Aorta (tissue), 5 donors: ENCODE results near the gene LCN6. TPM values are rescaled to one million over a fixed set of nuclear protein-coding genes. Genes with fewer than 3 reads are reported as not detected.

ENCODE experiments used
- ATAC-seq: fragments of 200-7000 bp; cut with Tn5 transposase; one replicate; pipeline ENCODE4 v1.9.1; 2022; ENCODE audit warnings: moderate library complexity; ENCODE audit not compliant: low FRiP score
- DNase-seq, 2 donors: peaks; one replicate each; pipeline ENCODE4 v3.0.0-alpha.2; 2020
- H3K27ac ChIP-seq, 2 donors: one replicate each; pipeline ENCODE4 v1.5.1; 2013; ENCODE audit warnings: low read length in 2 of 2, mild to moderate bottlenecking in 2 of 2, moderate library complexity in 2 of 2, control low read depth in 1 of 2, inconsistent platforms in 1 of 2, low read depth in 1 of 2
- H3K27me3 ChIP-seq, 2 donors: one replicate each; pipeline ENCODE4 v1.6.1; 2013; ENCODE audit warnings: control low read depth in 1 of 2, low read length in 1 of 2, mild to moderate bottlenecking in 1 of 2, moderate library complexity in 1 of 2; ENCODE audit not compliant: insufficient read depth in 2 of 2, control insufficient read depth in 1 of 2
- H3K36me3 ChIP-seq, 2 donors: one replicate each; pipeline ENCODE4 v1.6.1; 2013; ENCODE audit warnings: control low read depth in 1 of 2, low read length in 1 of 2, mild to moderate bottlenecking in 1 of 2; ENCODE audit not compliant: insufficient read depth in 2 of 2, control insufficient read depth in 1 of 2
- H3K4me1 ChIP-seq, 2 donors: one replicate each; pipeline ENCODE4 v1.6.1; 2013; ENCODE audit warnings: low read length in 2 of 2, control low read depth in 1 of 2, mild to moderate bottlenecking in 1 of 2, moderate library complexity in 1 of 2; ENCODE audit not compliant: insufficient read depth in 2 of 2, control insufficient read depth in 1 of 2
- H3K4me3 ChIP-seq, 2 donors: one replicate each; pipeline ENCODE4 v1.5.1; 2013; ENCODE audit warnings: low read length in 2 of 2, control low read depth in 1 of 2, mild to moderate bottlenecking in 1 of 2
- H3K9me3 ChIP-seq: one replicate; pipeline ENCODE4 v1.6.1; 2013; ENCODE audit warnings: mild to moderate bottlenecking, low read length; ENCODE audit not compliant: control insufficient read depth
- WGBS, 2 donors: extraction: QIAGEN DNeasy Blood & Tissue Kit; methylation state at CpG; one replicate each; pipeline ENCODE4 v1.1.7; 2013; 5-methylcytosine and 5-hydroxymethylcytosine counted together
- intact Hi-C, 2 donors: fragments of 100-400 bp; cut with DNase I; formaldehyde crosslinking; loops; one replicate each; pipeline versions ENCODE4 v1.14.2 to v1.15.0; 2022
- polyA plus RNA-seq, 2 donors: library from polyadenylated mRNA; stranded (reverse); fragments of 200-250 nt; gene quantifications; one replicate each; pipeline ENCODE4 v1.2.3, GENCODE V29; 2013
- total RNA-seq, 2 donors: library from RNA; stranded (reverse); fragmentation: NEBNext Ultra II Directional; extraction: Animal tissue kit (Norgen Biotek cat#: 25700); gene quantifications; one replicate each; pipeline ENCODE4 v1.2.1, GENCODE V29; 2021
- donor health status: healthy with polysubstance abuse.
- donor health status: Bipolar disorder and iron deficiency.
- donor health status: DM: no; HTN: no; CAD: no.
- donor health status: DM: no; HTN: no; CAD: no.
- donor health status: DM: yes; HTN: yes; CAD: no.

Gene LCN6
- total and polyA plus RNA-seq, 4 donors: 2.5 to 24.2 (median 17.4) TPM; not detected in 1

DNA sequence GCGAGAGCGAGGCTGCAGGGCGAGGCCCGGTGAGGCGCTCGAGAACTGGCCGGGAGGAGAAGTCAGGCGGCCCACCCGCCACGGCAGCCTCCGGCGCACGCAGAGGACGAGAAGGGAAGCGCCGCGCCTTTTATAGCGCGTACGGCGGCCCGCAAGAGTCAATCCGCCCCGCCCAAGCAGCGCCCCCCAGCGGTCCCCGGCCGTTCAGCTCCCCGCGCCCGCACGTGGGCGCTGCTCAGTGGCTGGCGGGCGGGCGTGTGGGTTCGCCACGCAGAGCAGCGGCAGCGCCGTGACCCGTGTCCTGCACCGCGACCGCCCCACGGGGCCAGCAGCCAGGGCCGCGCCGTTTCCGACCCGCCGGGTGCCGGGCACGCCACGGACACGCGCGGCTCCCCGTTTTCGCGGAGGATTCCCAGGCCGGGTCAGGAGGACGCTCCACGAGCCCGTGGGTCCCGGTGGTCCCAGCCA is 20.2 kb downstream of the LCN6 start:
- no peaks in the 10 kb centered on the region for H3K36me3 ChIP-seq
- no peaks in the 10 kb centered on the region for H3K4me1 ChIP-seq
- 0% methylated on average over 31 to 66 of the region's 66 CpGs for WGBS, 2 donors
- H3K27ac ChIP-seq: no peak overlapping the region
- peaks cover 0 to 1% of the 10 kb centered on the region in 2 donors for H3K27me3 ChIP-seq
- no peaks in the 10 kb centered on the region for H3K9me3 ChIP-seq
- intact Hi-C loops: no loop called here
- ATAC-seq (peak; percentile 93), DNase-seq (peak; percentile 94 to 97)
- peak overlapping the region; percentile 52 to 61 for H3K4me3 ChIP-seq

DNA sequence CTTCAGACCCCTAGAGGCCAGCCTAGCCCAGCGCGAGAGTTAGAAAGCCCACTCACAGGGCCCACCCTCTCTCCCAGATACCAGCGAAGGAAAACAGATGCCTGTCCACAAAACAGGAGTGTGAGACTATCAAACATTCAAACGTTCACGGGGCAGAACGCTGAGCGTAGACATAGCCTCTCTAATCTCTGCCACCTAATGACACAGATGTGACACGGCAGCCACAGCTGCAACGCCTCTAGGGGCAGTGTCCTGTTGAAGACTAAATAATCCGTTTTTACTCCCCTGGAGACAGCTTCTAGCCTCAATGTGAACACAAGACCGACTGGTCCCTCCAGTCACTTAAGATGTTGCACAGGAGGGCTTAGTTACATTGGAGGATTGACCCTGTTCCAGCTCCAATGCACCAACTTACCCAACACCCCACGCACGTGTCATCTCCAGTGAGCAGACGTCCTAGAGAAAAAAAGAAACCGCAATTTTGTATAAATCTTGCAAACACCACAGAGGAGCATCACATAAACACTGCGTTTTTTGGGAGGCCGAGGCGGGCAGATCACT is 21.6 kb downstream of the LCN6 start:
- intact Hi-C loops: no loop called here
- Histone ChIP-seq H3K4me3 (no peak overlapping the region), H3K27me3 (peaks cover 0 to 1% of the 10 kb centered on the region in 2 donors), H3K4me1 (no peaks in the 10 kb centered on the region), H3K27ac (no peak overlapping the region), H3K9me3 (no peaks in the 10 kb centered on the region), H3K36me3 (peaks cover 0 to 3% of the 10 kb centered on the region in 2 donors)
- ATAC-seq: no peak
- no peak for DNase-seq
- WGBS, 2 donors: 36 to 42% methylated on average over 18 of the region's 18 CpGs

DNA sequence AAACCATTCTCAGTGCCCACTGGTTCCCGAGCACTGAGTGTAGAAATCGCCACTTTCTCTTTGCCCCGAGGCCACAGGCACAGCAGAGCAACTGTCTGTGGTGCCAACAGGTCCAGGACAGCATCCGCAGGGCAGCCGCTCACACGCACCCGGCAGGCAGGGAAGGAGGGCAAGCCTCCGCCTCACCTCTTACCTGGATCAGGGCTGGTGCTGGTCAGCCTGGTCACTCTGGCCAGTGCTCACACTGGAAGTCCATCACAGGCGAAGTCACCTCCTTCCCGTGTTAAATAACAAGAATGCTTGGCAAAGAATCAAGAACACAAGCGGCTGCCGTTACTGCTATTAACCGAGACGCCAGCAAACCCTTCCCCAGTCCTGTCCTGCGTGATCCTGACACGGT is 22.2 kb downstream of the LCN6 start:
- DNase-seq: no peak
- intact Hi-C loops: no loop called here
- WGBS, 2 donors: 63 to 85% methylated on average over 16 of the region's 16 CpGs

DNA sequence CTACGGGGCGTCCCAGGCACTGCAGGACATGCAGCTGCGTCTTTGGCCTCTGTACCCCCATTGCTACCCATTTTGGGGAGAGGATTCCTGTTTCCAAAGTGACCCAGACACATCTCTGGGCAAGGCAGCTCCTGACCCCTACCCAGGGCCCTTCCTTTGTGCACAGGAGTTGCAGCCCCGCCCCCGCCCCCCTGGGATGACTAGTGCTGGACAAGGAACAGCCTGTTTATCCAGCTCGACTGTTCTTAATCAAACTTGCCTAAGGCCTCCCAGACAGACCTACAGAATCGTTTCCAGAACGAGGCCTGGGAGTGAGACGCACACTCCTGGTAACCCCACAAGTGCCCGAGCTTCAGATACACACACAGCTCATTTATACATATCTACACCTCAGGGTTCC is 22.7 kb downstream of the LCN6 start:
- H3K4me1 ChIP-seq: no peaks in the 10 kb centered on the region
- WGBS, 2 donors: 71 to 83% methylated on average over 10 of the region's 10 CpGs
- H3K27ac ChIP-seq: no peak overlapping the region
- H3K36me3 ChIP-seq: peaks cover 0 to 3% of the 10 kb centered on the region in 2 donors
- H3K27me3 ChIP-seq: peaks cover 0 to 1% of the 10 kb centered on the region in 2 donors
- H3K4me3 ChIP-seq: no peak overlapping the region
- H3K9me3 ChIP-seq: no peaks in the 10 kb centered on the region
- intact Hi-C loops: no loop called here
- no peak for ATAC-seq
- no peak for DNase-seq

More for the DNA sequence above, 22.2 kb downstream of the LCN6 start:
- Histone ChIP-seq H3K27me3 (peaks cover 0 to 1% of the 10 kb centered on the region in 2 donors), H3K36me3 (peaks cover 0 to 3% of the 10 kb centered on the region in 2 donors), H3K9me3 (no peaks in the 10 kb centered on the region), H3K4me3 (no peak overlapping the region), H3K27ac (no peak overlapping the region), H3K4me1 (no peaks in the 10 kb centered on the region)
- ATAC-seq: no peak

DNA sequence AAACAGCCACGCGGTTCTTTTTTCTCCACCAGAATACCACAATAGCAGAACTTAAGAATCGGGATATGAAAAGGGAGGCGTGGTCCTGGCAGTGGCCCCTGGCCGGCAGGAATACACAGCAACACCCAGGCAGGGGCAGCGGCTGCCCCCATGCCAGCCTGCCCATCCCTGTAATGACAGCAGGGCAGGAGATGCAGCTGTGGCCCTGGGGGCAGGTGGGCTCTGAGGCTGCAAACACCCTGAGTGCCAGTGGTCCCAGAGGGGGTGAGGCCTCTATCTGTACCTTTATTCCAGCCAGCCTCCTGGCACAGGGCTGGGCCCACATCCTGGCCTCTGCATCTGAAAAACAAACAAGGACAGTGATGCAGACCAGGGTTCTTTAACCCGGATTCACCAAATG is 23.6 kb downstream of the LCN6 start:
- H3K4me1 ChIP-seq: no peaks in the 10 kb centered on the region
- H3K36me3 ChIP-seq: peaks cover 0 to 3% of the 10 kb centered on the region in 2 donors
- ATAC-seq: no peak
- WGBS, 2 donors: 79% methylated on average over 7 of the region's 7 CpGs
- intact Hi-C loops: no loop called here
- peaks cover 0 to 1% of the 10 kb centered on the region in 2 donors for H3K27me3 ChIP-seq
- DNase-seq: no peak
- H3K9me3 ChIP-seq: no peaks in the 10 kb centered on the region
- no peak overlapping the region for H3K27ac ChIP-seq
- no peak overlapping the region for H3K4me3 ChIP-seq

DNA sequence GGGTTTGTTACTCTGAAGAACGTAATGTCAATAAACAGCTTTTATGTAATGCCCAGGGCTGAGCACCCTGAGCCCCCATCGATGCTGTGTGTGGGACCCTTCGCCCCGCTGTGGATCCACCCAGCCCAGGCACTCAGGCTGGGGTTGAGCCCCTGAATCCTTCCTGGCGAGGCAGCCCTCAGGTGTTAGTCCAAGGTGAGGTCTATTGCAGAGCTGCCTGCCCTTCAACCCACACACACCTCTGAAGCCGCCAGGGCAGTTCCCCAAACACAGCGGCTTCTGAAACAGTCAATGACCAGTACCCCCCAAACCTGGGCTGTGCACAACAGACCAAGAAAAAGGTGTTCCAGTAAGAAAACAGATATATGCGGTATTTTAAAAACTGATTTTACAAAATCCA is 24.3 kb downstream of the LCN6 start:
- no peak overlapping the region for H3K4me3 ChIP-seq
- ATAC-seq (no peak), DNase-seq (no peak)
- no peaks in the 10 kb centered on the region for H3K9me3 ChIP-seq
- intact Hi-C loops: no loop called here
- 95% methylated on average over 8 of the region's 8 CpGs for WGBS, 2 donors
- no peaks in the 10 kb centered on the region for H3K4me1 ChIP-seq
- H3K27ac ChIP-seq: no peak overlapping the region
- H3K36me3 ChIP-seq: peaks cover 0 to 3% of the 10 kb centered on the region in 2 donors
- peaks cover 0 to 1% of the 10 kb centered on the region in 2 donors for H3K27me3 ChIP-seq

DNA sequence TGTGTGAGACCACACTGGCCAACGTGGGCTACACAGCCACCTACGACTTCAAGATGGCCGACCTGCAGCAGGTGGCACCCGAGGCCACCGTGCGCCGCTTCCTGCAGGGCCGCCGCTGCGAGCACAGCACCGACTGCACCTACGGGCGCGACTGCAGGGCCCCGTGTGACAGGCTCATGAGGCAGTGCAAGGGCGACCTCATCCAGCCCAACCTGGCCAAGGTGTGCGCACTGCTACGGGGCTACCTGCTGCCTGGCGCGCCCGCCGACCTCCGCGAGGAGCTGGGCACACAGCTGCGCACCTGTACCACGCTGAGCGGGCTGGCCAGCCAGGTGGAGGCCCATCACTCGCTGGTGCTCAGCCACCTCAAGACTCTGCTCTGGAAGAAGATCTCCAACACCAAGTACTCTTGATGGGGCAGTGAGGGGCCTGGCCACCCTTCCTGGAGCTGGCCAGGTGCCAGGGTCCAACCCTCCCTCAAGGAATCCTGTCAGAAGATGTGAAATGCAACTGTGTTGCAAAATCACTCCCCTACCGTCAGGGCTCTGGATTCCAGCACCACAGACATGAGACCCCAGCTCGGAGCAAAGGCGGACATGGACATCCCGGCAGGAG is 24.9 kb downstream of the LCN6 start:
- Histone ChIP-seq H3K36me3 (peaks cover 0 to 3% of the 10 kb centered on the region in 2 donors), H3K4me1 (no peaks in the 10 kb centered on the region), H3K27ac (no peak overlapping the region), H3K4me3 (no peak overlapping the region), H3K9me3 (no peaks in the 10 kb centered on the region), H3K27me3 (peaks cover 0 to 1% of the 10 kb centered on the region in 2 donors)
- WGBS, 2 donors: 92 to 95% methylated on average over 32 of the region's 32 CpGs
- DNase-seq: no peak
- ATAC-seq: no peak
- intact Hi-C loops: no loop called here

DNA sequence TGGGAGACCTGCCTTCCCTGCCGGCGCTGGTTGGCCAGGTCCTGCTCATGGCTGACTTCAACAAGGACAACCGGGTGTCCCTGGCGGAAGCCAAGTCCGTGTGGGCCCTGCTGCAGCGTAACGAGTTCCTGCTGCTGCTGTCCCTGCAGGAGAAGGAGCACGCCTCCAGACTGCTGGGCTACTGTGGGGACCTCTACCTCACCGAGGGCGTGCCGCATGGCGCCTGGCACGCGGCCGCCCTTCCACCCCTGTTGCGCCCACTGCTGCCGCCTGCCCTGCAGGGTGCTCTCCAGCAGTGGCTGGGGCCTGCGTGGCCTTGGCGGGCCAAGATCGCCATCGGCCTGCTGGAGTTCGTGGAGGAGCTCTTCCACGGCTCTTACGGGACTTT is 25.4 kb downstream of the LCN6 start:
- Histone ChIP-seq H3K36me3 (peaks cover 0 to 3% of the 10 kb centered on the region in 2 donors), H3K9me3 (no peaks in the 10 kb centered on the region), H3K4me3 (no peak overlapping the region), H3K4me1 (no peaks in the 10 kb centered on the region), H3K27ac (no peak overlapping the region), H3K27me3 (peaks cover 0 to 1% of the 10 kb centered on the region in 2 donors)
- 89 to 92% methylated on average over 24 of the region's 24 CpGs for WGBS, 2 donors
- no peak for DNase-seq
- ATAC-seq: no peak
- intact Hi-C loops: no loop called here
